DLD1 (cell line): ENCODE data around the gene KLHL41.
"Not testable (repeated sequence)": the region's sequence is repeated elsewhere in the genome, so short reads cannot be mapped to it uniquely, and the experiment has no call there.

ENCODE experiments used
- in situ Hi-C: cut with HindIII; loops from 2 replicates; pipeline ENCODE4 v1.10.0; 2017; ENCODE audit warnings: low sequenced_read_pairs

The KLHL41 gene

DNA sequence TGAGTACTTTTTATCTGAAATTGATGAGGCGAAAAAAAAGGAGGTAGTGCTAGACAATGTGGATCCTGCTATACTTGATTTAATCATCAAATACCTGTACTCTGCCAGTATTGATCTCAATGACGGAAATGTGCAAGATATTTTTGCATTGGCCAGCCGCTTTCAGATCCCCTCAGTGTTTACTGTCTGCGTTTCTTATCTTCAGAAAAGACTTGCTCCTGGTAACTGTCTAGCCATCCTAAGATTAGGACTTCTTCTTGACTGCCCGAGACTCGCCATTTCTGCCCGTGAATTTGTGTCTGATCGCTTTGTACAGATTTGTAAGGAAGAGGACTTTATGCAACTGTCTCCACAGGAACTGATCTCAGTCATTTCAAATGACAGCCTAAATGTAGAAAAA lies 453 bp downstream of the KLHL41 start:
- in situ Hi-C loops, result no loop called here

GRCh38 chr2:169510496-169510895 lies 994 bp downstream of the KLHL41 start:
- in situ Hi-C loops, result no loop called here

GRCh38 chr2:169511818-169512217 lies 2.3 kb downstream of the KLHL41 start:
- in situ Hi-C loops, result no loop called here

DNA sequence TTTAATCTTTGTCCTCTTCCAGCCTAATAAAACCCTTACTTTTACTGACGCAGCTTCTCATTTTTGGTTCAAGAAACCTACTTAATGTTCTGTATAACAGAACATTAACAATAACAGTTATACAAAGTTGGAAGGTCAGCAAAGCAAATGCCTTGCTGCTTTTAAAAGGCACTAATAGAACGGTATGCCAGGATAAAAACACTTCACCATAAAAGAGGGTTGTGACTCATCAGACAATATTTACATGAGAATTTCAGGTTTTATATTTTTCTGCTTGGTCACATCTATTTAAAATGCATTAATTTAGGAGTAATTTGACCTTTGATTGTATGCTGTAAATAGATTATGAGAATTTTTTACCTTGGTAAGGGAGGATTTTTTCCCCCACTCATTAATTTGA lies 3.0 kb downstream of the KLHL41 start:
- in situ Hi-C loops, result no loop called here

DNA sequence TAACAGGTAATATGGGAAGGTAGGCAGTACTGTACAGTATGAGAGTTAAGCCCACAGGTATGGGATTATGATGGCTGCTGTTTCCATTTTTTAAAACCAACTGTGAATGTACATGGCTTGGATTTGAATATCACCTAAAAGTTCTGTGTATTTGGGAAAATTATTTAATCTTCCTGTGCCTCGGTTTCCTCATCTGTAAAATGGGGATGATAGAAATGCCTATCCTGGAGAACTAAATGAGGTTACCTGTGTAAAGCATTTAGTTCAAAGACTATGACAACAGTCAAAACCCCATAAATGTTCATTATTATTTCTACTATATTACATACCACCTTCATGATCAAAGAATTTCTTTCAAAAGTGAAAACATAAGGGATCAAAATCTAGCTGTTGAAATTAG lies 3.6 kb downstream of the KLHL41 start:
- in situ Hi-C loops, result no loop called here

DNA sequence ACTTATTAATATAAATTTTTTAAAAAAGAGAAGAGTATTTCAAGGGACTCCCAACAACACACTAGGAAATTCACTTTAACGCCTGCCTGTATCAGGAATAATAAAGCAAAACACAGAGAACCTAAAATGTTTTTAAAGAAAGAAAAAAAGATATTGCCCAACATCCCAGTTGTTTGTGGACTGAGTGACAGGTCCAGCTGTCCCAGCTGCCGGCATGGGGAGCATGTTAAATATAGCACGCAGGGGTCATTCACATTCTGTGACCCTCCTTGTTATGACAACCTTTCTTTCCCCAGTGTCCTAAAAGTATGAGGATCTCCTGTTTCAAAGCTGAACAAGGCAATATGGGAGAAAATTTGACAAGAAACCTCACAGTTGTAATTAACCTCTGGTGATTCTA lies 4.4 kb downstream of the KLHL41 start:
- in situ Hi-C loops, result no loop called here

DNA sequence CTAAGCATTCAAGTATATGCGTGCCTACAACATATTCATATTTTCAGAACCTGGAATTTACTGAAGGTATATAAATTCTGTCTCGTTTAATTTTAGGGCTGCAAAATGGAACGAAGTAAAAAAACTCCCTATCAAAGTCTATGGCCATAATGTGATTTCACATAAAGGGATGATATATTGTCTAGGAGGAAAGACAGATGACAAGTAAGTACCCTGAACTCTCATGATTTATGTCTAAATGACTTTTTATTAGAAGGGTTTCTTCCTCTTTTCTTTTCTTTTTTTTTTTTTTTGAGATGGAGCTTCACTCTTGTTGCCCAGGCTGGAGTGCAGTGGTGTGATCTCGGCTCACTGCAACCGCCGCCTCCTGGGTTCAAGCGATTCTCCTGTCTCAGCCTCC lies 5.3 kb downstream of the KLHL41 start:
- in situ Hi-C loops, result not testable (repeated sequence)

GRCh38 chr2:169516488-169516995 lies 7.0 kb downstream of the KLHL41 start:
- in situ Hi-C loops, result not testable (repeated sequence)

GRCh38 chr2:169520896-169521295 lies 11.4 kb downstream of the KLHL41 start:
- in situ Hi-C loops, result no loop called here

DNA sequence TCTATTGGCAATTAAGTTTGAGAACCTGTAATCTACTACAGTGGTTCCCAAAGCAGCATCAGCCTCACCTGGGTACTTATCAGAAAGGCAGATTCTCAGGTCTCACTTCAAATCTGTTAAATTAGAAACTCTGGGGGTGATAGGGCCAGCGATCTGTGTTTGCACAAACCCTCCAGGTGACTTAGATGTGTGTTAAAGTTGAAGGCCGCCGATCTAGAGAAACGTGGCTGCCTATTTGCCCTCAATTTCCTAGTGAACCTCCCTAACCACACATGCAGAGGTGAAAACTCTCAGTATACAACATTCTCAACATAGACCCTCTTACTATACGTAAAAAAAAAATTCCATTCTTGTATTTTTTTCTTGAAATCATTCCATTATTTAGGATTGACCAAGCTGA lies 14.2 kb downstream of the KLHL41 start:
- in situ Hi-C loops, result no loop called here

GRCh38 chr2:169525434-169525833 lies 15.9 kb downstream of the KLHL41 start:
- in situ Hi-C loops, result no loop called here

- in situ Hi-C loops, result no loop called here
Observed at GRCh38 chr2:169526451-169526850, 16.9 kb downstream of the KLHL41 start.

DNA sequence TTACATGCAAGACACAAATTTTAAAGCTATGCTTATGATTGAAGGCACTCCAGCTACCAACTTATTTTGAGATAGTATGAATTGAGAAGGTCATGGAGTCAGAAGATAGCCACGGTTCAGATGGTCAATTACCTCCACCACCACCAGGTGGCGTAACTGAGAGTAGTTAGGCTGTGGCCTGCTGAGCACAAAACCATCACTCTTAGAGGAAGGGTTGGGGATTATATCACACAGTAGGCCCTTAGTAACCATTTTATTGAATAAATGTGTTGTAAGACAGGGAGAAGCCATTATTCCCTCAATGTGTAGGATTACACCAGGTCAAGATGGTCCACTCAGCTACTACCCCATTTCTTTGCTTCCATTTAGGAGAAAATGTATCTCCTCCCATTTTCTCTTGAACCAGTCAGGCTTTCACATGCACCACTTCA lies 18.8 kb downstream of the KLHL41 start:
- in situ Hi-C loops, result no loop called here

GRCh38 chr2:169539460-169539859 lies 30.0 kb downstream of the KLHL41 start:
- in situ Hi-C loops, result not testable (repeated sequence)

DNA sequence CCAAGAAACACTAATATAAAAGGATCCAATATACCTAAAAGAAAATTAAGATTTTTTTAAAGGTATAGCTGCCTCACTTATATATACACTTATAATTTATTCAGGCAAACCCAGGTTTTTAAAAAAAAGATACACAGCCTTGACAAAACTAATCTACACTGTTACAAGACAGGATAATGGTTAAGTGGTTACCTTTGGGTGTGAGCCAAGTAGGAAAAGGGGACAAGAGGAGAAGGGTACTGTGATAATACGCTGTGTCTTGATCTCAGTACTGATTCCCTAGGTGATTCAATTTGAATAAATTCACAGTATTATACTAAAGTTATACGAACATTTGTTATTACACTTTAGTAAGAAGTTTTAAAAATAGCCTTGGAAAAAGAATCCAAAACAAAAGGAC lies 30.6 kb downstream of the KLHL41 start:
- in situ Hi-C loops, result no loop called here

DNA sequence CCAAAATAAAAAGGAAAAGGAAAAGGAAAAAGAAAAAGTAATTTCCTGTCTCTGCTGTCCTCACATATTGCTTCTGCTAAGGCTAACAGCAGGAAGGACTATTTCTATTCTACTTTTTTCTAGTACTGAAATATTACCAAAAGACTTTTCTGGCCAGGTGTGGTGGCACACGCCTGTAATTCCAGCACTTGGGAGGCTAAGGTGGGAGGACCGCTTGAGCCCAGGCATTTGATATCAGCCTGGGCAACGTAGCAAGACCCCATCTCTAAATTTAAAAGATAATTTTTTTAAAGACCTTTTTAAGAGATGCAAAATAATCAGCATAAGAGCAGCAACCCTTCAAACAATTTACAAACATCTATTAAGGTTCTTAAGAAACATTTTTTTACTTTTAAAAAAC lies 32.9 kb downstream of the KLHL41 start:
- in situ Hi-C loops, result no loop called here

DNA sequence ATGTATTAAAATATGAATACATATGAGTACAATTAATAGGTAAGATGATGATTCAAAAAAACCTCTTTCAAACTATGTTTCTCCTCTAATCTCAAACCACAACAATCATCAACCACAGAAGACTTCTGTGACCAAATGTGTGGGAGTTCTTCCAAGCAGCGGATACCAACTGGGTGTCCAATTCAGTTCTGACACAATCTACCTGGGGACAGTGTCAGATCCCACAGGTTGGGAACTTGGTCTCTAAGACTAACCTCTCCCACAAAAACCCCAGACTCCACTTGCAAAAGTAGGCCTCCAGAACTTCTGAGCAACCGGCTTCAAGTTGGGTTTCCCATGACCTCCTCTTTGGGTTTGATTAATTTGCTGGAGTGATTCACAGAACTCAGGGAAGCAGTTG lies 37.3 kb downstream of the KLHL41 start:
- in situ Hi-C loops, result no loop called here

- in situ Hi-C loops, result no loop called here
Observed at GRCh38 chr2:169561364-169561763, 51.9 kb downstream of the KLHL41 start.

DNA sequence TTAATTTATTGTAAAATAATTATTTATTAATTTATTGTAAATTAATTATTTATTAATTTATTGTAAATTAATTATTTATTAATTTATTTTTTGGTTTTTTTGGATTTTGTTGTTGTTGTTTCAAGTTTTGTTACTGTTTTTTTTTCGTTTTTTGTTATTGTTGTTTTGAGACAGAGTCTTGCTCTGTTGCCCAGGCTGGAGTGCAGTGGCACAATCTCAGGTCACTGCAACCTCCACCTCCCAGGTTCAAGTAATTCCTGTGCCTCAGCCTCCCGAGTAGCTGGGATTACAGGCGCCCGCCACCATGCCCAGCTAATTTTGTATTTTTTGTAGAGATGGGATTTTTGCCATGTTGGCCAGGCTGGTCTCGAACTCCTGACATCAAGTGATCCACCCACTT lies 52.6 kb downstream of the KLHL41 start:
- in situ Hi-C loops, result not testable (repeated sequence)

DNA sequence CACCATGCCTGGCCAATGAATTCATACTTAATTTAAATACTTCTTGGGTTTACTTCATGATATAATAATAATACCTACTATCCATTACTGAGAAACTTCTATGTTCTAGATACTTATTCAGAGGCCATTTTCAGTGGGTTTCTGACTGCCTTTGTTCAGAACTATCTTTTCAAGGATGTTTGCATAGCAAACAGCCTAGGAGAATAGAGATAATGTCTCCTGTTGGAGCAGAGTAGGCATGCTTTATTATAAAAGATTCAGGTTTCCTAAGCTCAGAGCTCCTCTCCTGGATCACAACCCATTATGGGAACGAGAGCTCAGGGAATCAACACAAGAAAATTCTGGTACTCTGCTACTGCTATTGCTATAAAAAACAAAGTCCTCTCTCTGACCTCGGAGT lies 53.0 kb downstream of the KLHL41 start:
- in situ Hi-C loops, result no loop called here

- in situ Hi-C loops, result no loop called here
Observed at GRCh38 chr2:169565686-169566085, 56.2 kb downstream of the KLHL41 start.

DNA sequence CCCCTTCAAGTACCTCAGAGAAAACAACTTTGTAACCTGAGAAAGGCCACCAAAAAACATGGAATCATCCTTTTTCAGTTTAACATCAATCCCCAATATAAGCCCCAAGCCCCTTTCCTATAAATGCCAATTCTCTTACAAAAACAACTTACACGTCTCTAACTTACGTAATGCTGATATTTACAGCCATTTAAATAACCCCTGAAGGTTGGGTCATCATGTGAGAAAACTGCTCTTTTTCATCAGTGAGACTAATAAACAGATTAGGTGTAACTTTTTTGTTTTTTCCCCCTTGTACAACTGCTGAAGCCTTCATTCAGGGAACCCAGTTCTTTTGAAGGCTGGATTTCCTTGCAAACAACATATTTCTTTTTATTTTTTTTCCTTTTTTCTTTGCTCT lies 60.4 kb downstream of the KLHL41 start:
- in situ Hi-C loops, result no loop called here

GRCh38 chr2:169570752-169571151 lies 61.2 kb downstream of the KLHL41 start:
- in situ Hi-C loops, result not testable (repeated sequence)

DNA sequence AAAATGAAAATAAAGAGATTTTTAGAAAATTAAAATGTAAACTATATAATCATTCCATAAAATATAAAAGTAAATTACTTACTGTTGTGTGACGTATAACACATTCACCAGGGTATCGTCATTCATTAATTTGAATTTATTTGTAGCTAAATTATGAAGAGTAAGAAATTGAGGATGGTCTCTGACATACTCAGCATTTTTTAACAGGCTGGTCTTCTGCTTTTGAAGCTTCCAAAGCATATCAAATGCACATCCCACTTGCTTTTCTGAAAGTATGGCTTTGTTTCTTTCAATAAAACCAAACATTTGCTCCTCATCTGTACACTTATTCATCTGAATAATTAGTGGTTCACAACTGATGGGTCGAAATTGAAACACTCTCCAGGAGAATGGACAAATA lies 62.1 kb downstream of the KLHL41 start:
- in situ Hi-C loops, result no loop called here
